Stomach (tissue), 9 donors: ENCODE results near the gene HECW1. TPM values are rescaled to one million over a fixed set of nuclear protein-coding genes. Genes with fewer than 3 reads are reported as not detected.

Source experiments
- DNase-seq, 2 donors: peaks; one replicate each; pipeline versions ENCODE4 v3.0.0 to v3.0.0-alpha.2; 2013 to 2019
- H3K27ac ChIP-seq, 5 donors: fragments of 200-600 bp in 4 of 5; sonication (generic) in 4 of 5; one replicate each; pipeline ENCODE4 v1.5.1; 2013 to 2019; ENCODE audit warnings: mild to moderate bottlenecking in 1 of 5, moderate library complexity in 1 of 5
- H3K27me3 ChIP-seq, 3 donors: fragments of 200-600 bp; sonication (generic); one replicate each; pipeline ENCODE4 v1.5.1; 2017 to 2019; ENCODE audit warnings: mixed run types in 1 of 3
- H3K36me3 ChIP-seq, 4 donors: fragments of 200-600 bp; sonication (generic); 1 replicate in 3 of 4; 2 replicates in 1 of 4; pipeline ENCODE4 v1.5.1; 2016 to 2019
- H3K4me1 ChIP-seq, 4 donors: fragments of 200-600 bp; sonication (generic); one replicate each; pipeline ENCODE4 v1.5.1; 2016 to 2019
- H3K4me3 ChIP-seq, 4 donors: fragments of 200-600 bp; sonication (generic) in 3 of 4; one replicate each; pipeline ENCODE4 v1.5.1; 2016 to 2019; ENCODE audit warnings: mild to moderate bottlenecking in 1 of 4
- H3K9me3 ChIP-seq, 4 donors: fragments of 200-600 bp; sonication (generic); one replicate each; pipeline ENCODE4 v1.5.1; 2016 to 2019
- EP300 ChIP-seq: sonication (generic); formaldehyde crosslinking; IDR thresholded peaks from one replicate; pipeline ENCODE4 v1.6.1; 2017; ENCODE audit warnings: antibody characterized with exemption
- POLR2A ChIP-seq, 4 donors: fragments of 450-650 bp; IDR thresholded peaks; one replicate each; pipeline ENCODE4 v1.6.1; 2016; ENCODE audit warnings: antibody characterized with exemption in 4 of 4, control low read depth in 2 of 4, mild to moderate bottlenecking in 1 of 4, moderate library complexity in 1 of 4
- POLR2AphosphoS5 ChIP-seq, 3 donors: sonication (generic); formaldehyde crosslinking; IDR thresholded peaks; one replicate each; pipeline ENCODE4 v1.6.1; 2016; ENCODE audit warnings: antibody characterized with exemption in 3 of 3
- WGBS, 5 donors: extraction: QIAGEN DNeasy Blood & Tissue Kit in 3 of 5; methylation state at CpG; one replicate each; pipeline versions ENCODE4 v1.1.5 to v1.1.7; 2013 to 2018; 5-methylcytosine and 5-hydroxymethylcytosine counted together
- intact Hi-C: fragments of 100-400 bp; cut with DNase I; formaldehyde crosslinking; loops from one replicate; pipeline ENCODE4 v1.15.1; 2023; ENCODE audit warnings: low total_unique reads
- polyA plus RNA-seq, 3 donors: library from polyadenylated mRNA; stranded (reverse); fragments of 200-250 nt; gene quantifications; one replicate each; pipeline ENCODE4 v1.2.3, GENCODE V29; 2013
- total RNA-seq, 5 donors: library from RNA; depleted of rRNA; stranded (reverse); fragments of >200 nt; gene quantifications; one replicate each; pipeline versions ENCODE4 v1.1.0 to v1.2.3, GENCODE V29; 2014 to 2016
- TF ChIP-seq, protein P1 (sequence below), 7 experiments: fragments of 450-650 bp in 4 of 7; fragments of 200-600 bp in 3 of 7; sonication (generic) in 3 of 7; IDR thresholded peaks; one replicate each; pipeline ENCODE4 v1.5.1; 2016 to 2019; ENCODE audit warnings: antibody characterized with exemption in 7 of 7, control low read depth in 2 of 7, mild to moderate bottlenecking in 1 of 7
- donor health status: healthy with polysubstance abuse.
- donor health status: Bipolar disorder and iron deficiency.
- donor health status: healthy.

Gene HECW1
- total and polyA plus RNA-seq, 8 donors: 0.29 to 11.1 (median 1.4) TPM; not detected in 1

DNA sequence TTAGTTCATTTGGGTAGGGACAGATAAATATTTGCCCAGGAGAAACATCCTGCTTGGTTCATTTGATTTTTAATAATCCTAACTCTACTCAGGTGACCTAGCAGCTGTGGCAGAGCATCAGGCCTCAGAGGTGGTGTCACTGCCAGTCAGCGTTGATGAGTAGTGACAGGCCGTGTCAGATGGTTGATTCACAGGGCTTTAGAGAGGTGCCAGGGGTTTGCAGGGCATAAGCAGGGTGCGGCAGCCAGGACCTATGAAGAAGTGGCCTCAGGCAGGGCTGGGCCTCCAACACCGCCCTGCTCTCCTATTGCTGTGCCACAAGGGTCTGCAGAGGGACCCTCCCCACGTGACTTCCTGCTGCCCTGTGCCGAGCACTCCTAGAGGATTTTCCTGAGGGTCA lies 128.1 kb downstream of the HECW1 start:
- 64 to 86% (median 74%) methylated on average over 6 of the region's 6 CpGs for WGBS, 5 donors

DNA sequence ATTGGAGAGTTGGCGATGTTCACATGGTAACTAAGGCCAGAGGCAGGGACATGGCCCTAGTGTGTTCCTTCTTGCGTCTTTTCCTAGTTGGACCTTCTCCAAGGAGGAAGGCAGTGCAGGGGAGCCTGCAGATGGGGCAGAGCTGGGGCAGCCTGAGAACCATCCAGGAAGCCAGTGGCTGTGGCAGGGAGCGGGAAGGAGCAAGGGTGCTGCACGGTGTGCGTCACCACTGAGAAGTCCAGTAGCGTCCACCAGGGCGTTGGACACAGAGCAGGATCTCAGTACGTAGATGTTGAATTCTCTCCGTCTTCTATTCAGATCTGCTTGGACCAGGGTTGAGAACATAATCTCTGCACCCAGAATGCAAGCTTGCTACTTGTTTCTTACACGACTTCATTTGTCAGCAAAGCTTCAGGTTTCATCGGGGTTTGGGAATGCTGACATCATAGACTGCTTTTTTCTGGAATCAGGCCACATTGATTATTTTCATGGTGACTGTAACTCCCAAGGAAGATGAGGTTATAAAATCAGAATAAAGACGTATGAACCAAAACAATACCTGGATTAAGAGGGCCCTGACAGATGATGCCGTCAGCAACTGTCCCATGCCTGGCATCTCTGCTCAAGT lies 130.3 kb downstream of the HECW1 start:
- no peaks in the 10 kb centered on the region for H3K4me1 ChIP-seq
- no peak for DNase-seq
- TF ChIP-seq POLR2AphosphoS5 (IDR thresholded peaks at IDR 0.05): no peak
- TF ChIP-seq POLR2A (IDR thresholded peaks at IDR 0.05): no peak
- TF ChIP-seq EP300: no peak
- TF ChIP-seq, protein P1, sequence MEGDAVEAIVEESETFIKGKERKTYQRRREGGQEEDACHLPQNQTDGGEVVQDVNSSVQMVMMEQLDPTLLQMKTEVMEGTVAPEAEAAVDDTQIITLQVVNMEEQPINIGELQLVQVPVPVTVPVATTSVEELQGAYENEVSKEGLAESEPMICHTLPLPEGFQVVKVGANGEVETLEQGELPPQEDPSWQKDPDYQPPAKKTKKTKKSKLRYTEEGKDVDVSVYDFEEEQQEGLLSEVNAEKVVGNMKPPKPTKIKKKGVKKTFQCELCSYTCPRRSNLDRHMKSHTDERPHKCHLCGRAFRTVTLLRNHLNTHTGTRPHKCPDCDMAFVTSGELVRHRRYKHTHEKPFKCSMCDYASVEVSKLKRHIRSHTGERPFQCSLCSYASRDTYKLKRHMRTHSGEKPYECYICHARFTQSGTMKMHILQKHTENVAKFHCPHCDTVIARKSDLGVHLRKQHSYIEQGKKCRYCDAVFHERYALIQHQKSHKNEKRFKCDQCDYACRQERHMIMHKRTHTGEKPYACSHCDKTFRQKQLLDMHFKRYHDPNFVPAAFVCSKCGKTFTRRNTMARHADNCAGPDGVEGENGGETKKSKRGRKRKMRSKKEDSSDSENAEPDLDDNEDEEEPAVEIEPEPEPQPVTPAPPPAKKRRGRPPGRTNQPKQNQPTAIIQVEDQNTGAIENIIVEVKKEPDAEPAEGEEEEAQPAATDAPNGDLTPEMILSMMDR (IDR thresholded peaks at IDR 0.05): no peak
- H3K27me3 ChIP-seq: no peaks in the 10 kb centered on the region
- intact Hi-C loops: no loop called here
- no peak overlapping the region for H3K4me3 ChIP-seq
- 87 to 95% (median 93%) methylated on average over 13 of the region's 13 CpGs for WGBS, 5 donors
- no peak overlapping the region for H3K27ac ChIP-seq
- H3K36me3 ChIP-seq: no peaks in the 10 kb centered on the region
- H3K9me3 ChIP-seq: no peaks in the 10 kb centered on the region

More for the DNA sequence above, 128.1 kb downstream of the HECW1 start:
- no peaks in the 10 kb centered on the region for H3K9me3 ChIP-seq
- DNase-seq: no peak
- H3K27me3 ChIP-seq: no peaks in the 10 kb centered on the region
- intact Hi-C loops: no loop called here
- H3K4me1 ChIP-seq: no peaks in the 10 kb centered on the region
- H3K4me3 ChIP-seq: no peak overlapping the region
- no peak overlapping the region for H3K27ac ChIP-seq
- H3K36me3 ChIP-seq: no peaks in the 10 kb centered on the region
- no peak for TF ChIP-seq EP300
- TF ChIP-seq, protein P1 (IDR thresholded peaks at IDR 0.05): no peak
- TF ChIP-seq POLR2AphosphoS5 (IDR thresholded peaks at IDR 0.05): no peak
- no peak for TF ChIP-seq POLR2A (IDR thresholded peaks at IDR 0.05)

DNA sequence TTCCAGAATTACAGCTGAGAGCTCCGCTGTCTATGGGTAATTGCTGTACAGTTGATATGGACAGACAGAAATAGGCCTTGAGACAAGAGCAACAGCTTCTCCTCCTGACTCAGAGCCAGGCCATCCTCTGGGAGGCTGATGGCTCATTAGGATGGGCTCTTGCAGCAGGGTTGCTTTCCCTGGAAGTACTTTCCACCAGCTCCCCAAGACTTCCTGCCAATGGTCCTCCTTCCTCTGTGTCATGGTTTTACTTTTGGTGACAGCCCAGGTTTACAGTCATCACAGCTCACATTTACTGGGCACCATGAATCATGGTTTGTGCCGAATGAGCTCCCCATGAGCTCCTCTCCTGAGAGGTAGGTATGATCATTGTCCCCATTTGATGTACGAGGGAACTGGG lies 131.8 kb downstream of the HECW1 start:
- H3K4me1 ChIP-seq: peaks cover 0 to 7% (median 3%) of the 10 kb centered on the region in 4 donors
- DNase-seq: no peak
- no peaks in the 10 kb centered on the region for H3K9me3 ChIP-seq
- no peaks in the 10 kb centered on the region for H3K36me3 ChIP-seq
- H3K27me3 ChIP-seq: no peaks in the 10 kb centered on the region
- H3K4me3 ChIP-seq: no peak overlapping the region
- WGBS, 5 donors: 74 to 92% (median 87%) methylated on average over 3 of the region's 3 CpGs
- no peak overlapping the region for H3K27ac ChIP-seq
- intact Hi-C loops: no loop called here
- TF ChIP-seq EP300 (no peak), POLR2A (IDR thresholded peaks at IDR 0.05) (no peak), POLR2AphosphoS5 (IDR thresholded peaks at IDR 0.05) (no peak)
- TF ChIP-seq, protein P1 (IDR thresholded peaks at IDR 0.05): no peak

DNA sequence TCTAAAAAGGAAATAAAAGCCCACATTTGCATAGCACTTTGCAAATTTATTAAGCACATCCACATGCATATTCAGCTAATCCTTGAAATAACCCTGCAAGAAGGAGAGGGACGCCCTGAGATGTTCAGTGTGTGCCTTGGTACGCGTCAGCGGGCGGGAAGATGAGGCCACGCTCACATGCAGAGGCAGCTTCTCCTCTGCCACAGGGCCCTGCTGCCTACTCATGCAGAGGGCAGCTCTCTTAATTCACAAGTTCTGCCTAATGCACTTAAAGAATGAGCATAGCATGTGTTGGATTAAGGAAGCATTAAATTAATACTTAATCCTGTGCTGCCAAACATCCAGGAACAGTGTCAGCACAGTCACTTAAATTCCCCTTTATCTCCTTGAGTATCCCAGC lies 132.3 kb downstream of the HECW1 start:
- Histone ChIP-seq H3K9me3 (no peaks in the 10 kb centered on the region), H3K4me3 (no peak overlapping the region), H3K4me1 (peaks cover 0 to 12% (median 8%) of the 10 kb centered on the region in 4 donors), H3K27ac (no peak overlapping the region), H3K36me3 (no peaks in the 10 kb centered on the region), H3K27me3 (no peaks in the 10 kb centered on the region)
- no peak for DNase-seq
- WGBS, 5 donors: 94 to 96% (median 95%) methylated on average over 6 of the region's 6 CpGs
- no peak for TF ChIP-seq POLR2AphosphoS5 (IDR thresholded peaks at IDR 0.05)
- TF ChIP-seq, protein P1 (IDR thresholded peaks at IDR 0.05): no peak
- TF ChIP-seq EP300: no peak
- no peak for TF ChIP-seq POLR2A (IDR thresholded peaks at IDR 0.05)
- intact Hi-C loops: no loop called here
